Measurements from ENCODE around the gene TMEM271.

DNA sequence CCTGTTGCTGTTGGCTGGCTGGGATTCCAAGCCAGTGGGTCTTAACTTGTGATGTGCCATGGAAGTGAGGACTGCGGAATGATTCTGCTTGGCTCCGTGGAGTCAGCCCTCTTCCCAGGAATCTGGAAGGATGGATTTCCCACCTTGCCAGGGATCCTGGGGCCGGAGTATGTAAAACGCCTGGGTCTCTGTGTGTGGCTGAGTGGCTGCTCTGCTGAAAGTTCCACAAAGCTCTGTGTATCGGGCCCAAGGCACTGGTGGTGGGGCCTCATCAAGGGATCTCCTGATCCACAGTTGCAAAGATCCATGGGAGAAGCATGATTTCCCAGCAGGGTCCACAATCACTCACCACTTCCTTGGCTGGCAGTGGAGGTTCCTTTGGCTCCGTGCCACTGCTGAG is 24.1 kb upstream of the TMEM271 start:
- TF ChIP-seq, protein P1, sequence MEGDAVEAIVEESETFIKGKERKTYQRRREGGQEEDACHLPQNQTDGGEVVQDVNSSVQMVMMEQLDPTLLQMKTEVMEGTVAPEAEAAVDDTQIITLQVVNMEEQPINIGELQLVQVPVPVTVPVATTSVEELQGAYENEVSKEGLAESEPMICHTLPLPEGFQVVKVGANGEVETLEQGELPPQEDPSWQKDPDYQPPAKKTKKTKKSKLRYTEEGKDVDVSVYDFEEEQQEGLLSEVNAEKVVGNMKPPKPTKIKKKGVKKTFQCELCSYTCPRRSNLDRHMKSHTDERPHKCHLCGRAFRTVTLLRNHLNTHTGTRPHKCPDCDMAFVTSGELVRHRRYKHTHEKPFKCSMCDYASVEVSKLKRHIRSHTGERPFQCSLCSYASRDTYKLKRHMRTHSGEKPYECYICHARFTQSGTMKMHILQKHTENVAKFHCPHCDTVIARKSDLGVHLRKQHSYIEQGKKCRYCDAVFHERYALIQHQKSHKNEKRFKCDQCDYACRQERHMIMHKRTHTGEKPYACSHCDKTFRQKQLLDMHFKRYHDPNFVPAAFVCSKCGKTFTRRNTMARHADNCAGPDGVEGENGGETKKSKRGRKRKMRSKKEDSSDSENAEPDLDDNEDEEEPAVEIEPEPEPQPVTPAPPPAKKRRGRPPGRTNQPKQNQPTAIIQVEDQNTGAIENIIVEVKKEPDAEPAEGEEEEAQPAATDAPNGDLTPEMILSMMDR (IDR thresholded peaks at IDR 0.05; ENCODE audit: low read depth, low read length), result no peak
- TF ChIP-seq POLR2A (IDR thresholded peaks at IDR 0.05; ENCODE audit: extremely low read depth, insufficient read length), result no peak
- no peak for TF ChIP-seq MYC (IDR thresholded peaks at IDR 0.05; ENCODE audit: low read depth, low read length)

Data from NB4 (cell line).